Adrenal gland (tissue), 5 donors: Measurements from ENCODE around the gene PATL2.

Source experiments
- CTCF ChIP-seq, 6 experiments: fragments of 450-650 bp in 4 of 6; fragments of 200-600 bp in 2 of 6; sonication (generic) in 1 of 6; IDR thresholded peaks; 1 replicate in 5 of 6; 2 replicates in 1 of 6; pipeline versions ENCODE4 v1.5.1 to v1.8.0; 2016 to 2021; ENCODE audit warnings: antibody characterized with exemption in 6 of 6, mild to moderate bottlenecking in 2 of 6, moderate library complexity in 1 of 6
- POLR2A ChIP-seq, 2 donors: fragments of 450-650 bp; IDR thresholded peaks; one replicate each; pipeline ENCODE4 v1.6.1; 2017; ENCODE audit warnings: antibody characterized with exemption in 2 of 2, mild to moderate bottlenecking in 2 of 2, moderate library complexity in 1 of 2
- donor health status: DM: no; HTN: no; CAD: no.

GRCh38 chr15:44697014-44697413 lies 14.1 kb downstream of the PATL2 start:
- TF ChIP-seq CTCF (IDR thresholded peaks at IDR 0.05) = no peak
- no peak for TF ChIP-seq POLR2A (IDR thresholded peaks at IDR 0.05)
